H9 (cell line): ENCODE results near the gene MAGI3. TPM values are rescaled to one million over a fixed set of nuclear protein-coding genes. Genes with fewer than 3 reads are reported as not detected.

ENCODE experiments used
- DNase-seq: peaks from one replicate; pipeline ENCODE4 v3.0.0-alpha.2; 2017
- H2AFZ ChIP-seq: one replicate; pipeline ENCODE4 v1.6.1; 2013; ENCODE audit warnings: mild to moderate bottlenecking, low read length, control low read depth, moderate library complexity
- H2AK5ac ChIP-seq: 2 replicates; pipeline ENCODE4 v1.6.1; 2013; ENCODE audit warnings: low read length, control low read depth, mixed read lengths; ENCODE audit not compliant: insufficient read length
- H2BK120ac ChIP-seq: one replicate; pipeline ENCODE4 v1.6.1; 2013; ENCODE audit warnings: low read depth, mild to moderate bottlenecking, low read length, control low read depth, inconsistent platforms; ENCODE audit not compliant: poor library complexity, severe bottlenecking
- H2BK12ac ChIP-seq: 2 replicates; pipeline ENCODE4 v1.6.1; 2013; ENCODE audit warnings: low read length, control low read depth, mixed read lengths, low read depth; ENCODE audit not compliant: insufficient read length
- H2BK15ac ChIP-seq: 2 replicates; pipeline ENCODE4 v1.6.1; 2013; ENCODE audit warnings: low read depth, low read length, control low read depth
- H2BK20ac ChIP-seq: one replicate; pipeline ENCODE4 v1.6.1; 2013; ENCODE audit warnings: low read depth, mild to moderate bottlenecking, low read length, control low read depth, inconsistent platforms; ENCODE audit not compliant: poor library complexity, severe bottlenecking
- H2BK5ac ChIP-seq: 2 replicates; pipeline ENCODE4 v1.6.1; 2013; ENCODE audit warnings: low read length, control low read depth, mixed read lengths; ENCODE audit not compliant: insufficient read length
- H3K14ac ChIP-seq: 2 replicates; pipeline ENCODE4 v1.6.1; 2013; ENCODE audit warnings: low read length, control low read depth; ENCODE audit not compliant: insufficient read depth
- H3K18ac ChIP-seq: 2 replicates; pipeline ENCODE4 v1.6.1; 2013; ENCODE audit warnings: low read depth, mild to moderate bottlenecking, mixed read lengths, low read length, control low read depth; ENCODE audit not compliant: insufficient read length
- H3K23ac ChIP-seq: 2 replicates; pipeline ENCODE4 v1.6.1; 2013; ENCODE audit warnings: low read length, control low read depth, mixed read lengths, low read depth; ENCODE audit not compliant: insufficient read length
- H3K23me2 ChIP-seq: 2 replicates; pipeline ENCODE4 v1.6.1; 2013; ENCODE audit warnings: low read depth, mild to moderate bottlenecking, mixed read lengths, low read length, control low read depth; ENCODE audit not compliant: insufficient read length, poor library complexity, severe bottlenecking
- H3K27ac ChIP-seq: 2 replicates; pipeline ENCODE4 v1.5.1; 2013; ENCODE audit warnings: low read length, control low read depth, mixed read lengths, low read depth; ENCODE audit not compliant: insufficient read length
- H3K27me3 ChIP-seq: 2 replicates; pipeline ENCODE4 v1.6.1; 2013; ENCODE audit warnings: low read length, control low read depth, inconsistent platforms; ENCODE audit not compliant: insufficient read depth
- H3K4ac ChIP-seq: 2 replicates; pipeline ENCODE4 v1.6.1; 2013; ENCODE audit warnings: low read depth, mild to moderate bottlenecking, control low read depth, inconsistent platforms, low read length, moderate library complexity
- H3K4me1 ChIP-seq: 2 replicates; pipeline ENCODE4 v1.6.1; 2013; ENCODE audit warnings: low read length, control low read depth, inconsistent platforms; ENCODE audit not compliant: insufficient read depth
- H3K4me2 ChIP-seq: 2 replicates; pipeline ENCODE4 v1.6.1; 2013; ENCODE audit warnings: low read length, control low read depth, mixed read lengths; ENCODE audit not compliant: insufficient read length, insufficient read depth
- H3K56ac ChIP-seq: 2 replicates; pipeline ENCODE4 v1.6.1; 2013; ENCODE audit warnings: low read depth, mild to moderate bottlenecking, mixed read lengths, low read length, control low read depth; ENCODE audit not compliant: insufficient read length
- H3K79me1 ChIP-seq: 2 replicates; pipeline ENCODE4 v1.6.1; 2013; ENCODE audit warnings: low read depth, mild to moderate bottlenecking, moderate library complexity, low read length, control low read depth, inconsistent platforms; ENCODE audit not compliant: insufficient read depth, poor library complexity, severe bottlenecking
- H3K79me2 ChIP-seq: 2 replicates; pipeline ENCODE4 v1.6.1; 2013; ENCODE audit warnings: low read length, control low read depth, inconsistent platforms; ENCODE audit not compliant: insufficient read depth
- H3K9ac ChIP-seq: 2 replicates; pipeline ENCODE4 v1.6.1; 2013; ENCODE audit warnings: low read length, control low read depth, mixed read lengths; ENCODE audit not compliant: insufficient read length; ENCODE audit errors: extremely low read depth
- H3K9me3 ChIP-seq: one replicate; pipeline ENCODE4 v1.6.1; 2013; ENCODE audit warnings: low read depth, low read length, inconsistent platforms; ENCODE audit not compliant: control insufficient read depth
- H3T11ph ChIP-seq: one replicate; pipeline ENCODE4 v1.6.1; 2013; ENCODE audit warnings: mild to moderate bottlenecking, low read length, control low read depth, inconsistent platforms
- H4K20me1 ChIP-seq: one replicate; pipeline ENCODE4 v1.6.1; 2013; ENCODE audit not compliant: control insufficient read depth, insufficient read length, insufficient read depth
- H4K5ac ChIP-seq: 2 replicates; pipeline ENCODE4 v1.6.1; 2013; ENCODE audit warnings: low read depth, mild to moderate bottlenecking, mixed read lengths, low read length, control low read depth; ENCODE audit not compliant: insufficient read length
- H4K8ac ChIP-seq: replicated peaks from 2 replicates; pipeline ENCODE4 v1.6.1; 2013; ENCODE audit warnings: low read length, control low read depth, mixed read lengths, low read depth; ENCODE audit not compliant: insufficient read length
- H4K91ac ChIP-seq: 2 replicates; pipeline ENCODE4 v1.6.1; 2013; ENCODE audit warnings: low read depth, mild to moderate bottlenecking, moderate library complexity, mixed read lengths, low read length, control low read depth; ENCODE audit not compliant: insufficient read length
- H3K27ac Mint-ChIP-seq, 3 experiments: 2 replicates in 2 of 3; 3 replicates in 1 of 3; pipeline ENCODE4 v1.8.0; 2020 to 2021; ENCODE audit warnings: mixed read lengths in 3 of 3, mild to moderate bottlenecking in 1 of 3, moderate library complexity in 1 of 3
- H3K27me3 Mint-ChIP-seq: 2 replicates; pipeline ENCODE4 v1.8.0; 2021; ENCODE audit warnings: low read depth, mild to moderate bottlenecking, moderate library complexity, mixed read lengths
- H3K36me3 Mint-ChIP-seq, 3 experiments: 2 replicates in 2 of 3; 3 replicates in 1 of 3; pipeline ENCODE4 v1.8.0; 2020 to 2021; ENCODE audit warnings: low read depth in 3 of 3, mixed read lengths in 3 of 3; ENCODE audit not compliant: insufficient read depth in 1 of 3
- H3K4me1 Mint-ChIP-seq, 2 experiments: 2 replicates each; pipeline ENCODE4 v1.8.0; 2020; ENCODE audit warnings: mixed read lengths in 2 of 2
- H3K4me3 Mint-ChIP-seq, 2 experiments: 2 replicates in 1 of 2; 3 replicates in 1 of 2; pipeline ENCODE4 v1.8.0; 2020 to 2021; ENCODE audit warnings: mild to moderate bottlenecking in 2 of 2, mixed read lengths in 2 of 2, moderate library complexity in 1 of 2
- H3K9me3 Mint-ChIP-seq, 2 experiments: 2 replicates in 1 of 2; 3 replicates in 1 of 2; pipeline ENCODE4 v1.8.0; 2020; ENCODE audit warnings: mild to moderate bottlenecking in 2 of 2, mixed read lengths in 2 of 2, moderate library complexity in 1 of 2
- CTCF ChIP-seq: fragments of 200-600 bp; sonication (generic); conservative IDR thresholded peaks from 3 replicates; pipeline ENCODE4 v1.8.0; 2021; ENCODE audit warnings: antibody characterized with exemption, mild to moderate bottlenecking
- WGBS: extraction: QIAGEN DNeasy Blood & Tissue Kit; methylation state at CpG from one replicate; pipeline ENCODE4 v1.1.7; 2013; ENCODE audit warnings: missing lambda C conversion rate, low lambda C conversion rate, mixed read lengths; ENCODE audit not compliant: insufficient read length; ENCODE audit errors: extremely low coverage; 5-methylcytosine and 5-hydroxymethylcytosine counted together
- total RNA-seq: library from RNA; stranded (reverse); gene quantifications from 2 replicates; pipeline ENCODE4 v1.2.1, GENCODE V29; 2021

Gene MAGI3
- total RNA-seq, 1 experiment from 2014 or later = 8.2 TPM

- no peak overlapping the region for H2BK20ac ChIP-seq
- no peak for DNase-seq
- peaks cover 18% of the 10 kb centered on the region for H3K23me2 ChIP-seq
- Mint-ChIP-seq H3K27me3 (peaks cover 11% of the 10 kb centered on the region), H3K36me3 (peaks cover 0 to 4% (median 2%) of the 10 kb centered on the region in 3 experiments; a peak in 2 of 7 replicates), H3K4me1 (peaks cover 26 to 27% of the 10 kb centered on the region in 2 experiments), H3K4me3 (peak overlapping the region; percentile 85 to 91), H3K9me3 (peaks cover 0 to 3% of the 10 kb centered on the region in 2 experiments; a peak in 2 of 5 replicates), H3K27ac (no peak overlapping the region)
- peak overlapping the region; percentile 77 for H3K4me2 ChIP-seq
- H3K79me1 ChIP-seq = no peaks in the 10 kb centered on the region
- H3K14ac ChIP-seq = no peak overlapping the region
- H3K27ac ChIP-seq = no peak overlapping the region
- H2AK5ac ChIP-seq = no peak overlapping the region
- no peaks in the 10 kb centered on the region for H3K9me3 ChIP-seq
- H4K8ac ChIP-seq = no peak overlapping the region
- H2BK15ac ChIP-seq = no peak overlapping the region
- no peak overlapping the region for H4K91ac ChIP-seq
- H2AFZ ChIP-seq = no peak overlapping the region
- no peaks in the 10 kb centered on the region for H4K20me1 ChIP-seq
- peaks cover 2% of the 10 kb centered on the region; the same call in 1 of the 2 replicates for H3K27me3 ChIP-seq
- TF ChIP-seq CTCF = no peak
- no peak overlapping the region for H3K18ac ChIP-seq
- no peaks in the 10 kb centered on the region for H3K79me2 ChIP-seq
- no peak overlapping the region for H3T11ph ChIP-seq
- no peak overlapping the region for H3K9ac ChIP-seq
- H3K4me1 ChIP-seq = peaks cover 3% of the 10 kb centered on the region; the same call in 1 of the 2 replicates
- no CpG with 5 or more reads among the region's 9 CpGs for whole genome bisulfite sequencing
- H4K5ac ChIP-seq = no peak overlapping the region
- H2BK120ac ChIP-seq = no peak overlapping the region
- no peak overlapping the region for H3K23ac ChIP-seq
- H2BK5ac ChIP-seq = no peak overlapping the region
- H2BK12ac ChIP-seq = no peak overlapping the region
- no peak overlapping the region for H3K56ac ChIP-seq
- no peak overlapping the region for H3K4ac ChIP-seq
Measured at GRCh38 chr1:113391649-113392271, 1.4 kb downstream of the MAGI3 start.
